H9 (cell line): ENCODE measurements around the gene ATE1. TPM values are rescaled to one million over a fixed set of nuclear protein-coding genes. Genes with fewer than 3 reads are reported as not detected.
A peak's percentile ranks its signal among the peaks of the same experiment; 100 is the strongest.

ENCODE experiments used
- DNase-seq: peaks from one replicate; pipeline ENCODE4 v3.0.0-alpha.2; 2017
- H2AFZ ChIP-seq: one replicate; pipeline ENCODE4 v1.6.1; 2013; ENCODE audit warnings: mild to moderate bottlenecking, low read length, control low read depth, moderate library complexity
- H2AK5ac ChIP-seq: 2 replicates; pipeline ENCODE4 v1.6.1; 2013; ENCODE audit warnings: low read length, control low read depth, mixed read lengths; ENCODE audit not compliant: insufficient read length
- H2BK120ac ChIP-seq: one replicate; pipeline ENCODE4 v1.6.1; 2013; ENCODE audit warnings: low read depth, mild to moderate bottlenecking, low read length, control low read depth, inconsistent platforms; ENCODE audit not compliant: poor library complexity, severe bottlenecking
- H2BK12ac ChIP-seq: 2 replicates; pipeline ENCODE4 v1.6.1; 2013; ENCODE audit warnings: low read length, control low read depth, mixed read lengths, low read depth; ENCODE audit not compliant: insufficient read length
- H2BK15ac ChIP-seq: 2 replicates; pipeline ENCODE4 v1.6.1; 2013; ENCODE audit warnings: low read depth, low read length, control low read depth
- H2BK20ac ChIP-seq: one replicate; pipeline ENCODE4 v1.6.1; 2013; ENCODE audit warnings: low read depth, mild to moderate bottlenecking, low read length, control low read depth, inconsistent platforms; ENCODE audit not compliant: poor library complexity, severe bottlenecking
- H2BK5ac ChIP-seq: 2 replicates; pipeline ENCODE4 v1.6.1; 2013; ENCODE audit warnings: low read length, control low read depth, mixed read lengths; ENCODE audit not compliant: insufficient read length
- H3K14ac ChIP-seq: 2 replicates; pipeline ENCODE4 v1.6.1; 2013; ENCODE audit warnings: low read length, control low read depth; ENCODE audit not compliant: insufficient read depth
- H3K18ac ChIP-seq: 2 replicates; pipeline ENCODE4 v1.6.1; 2013; ENCODE audit warnings: low read depth, mild to moderate bottlenecking, mixed read lengths, low read length, control low read depth; ENCODE audit not compliant: insufficient read length
- H3K23ac ChIP-seq: 2 replicates; pipeline ENCODE4 v1.6.1; 2013; ENCODE audit warnings: low read length, control low read depth, mixed read lengths, low read depth; ENCODE audit not compliant: insufficient read length
- H3K23me2 ChIP-seq: 2 replicates; pipeline ENCODE4 v1.6.1; 2013; ENCODE audit warnings: low read depth, mild to moderate bottlenecking, mixed read lengths, low read length, control low read depth; ENCODE audit not compliant: insufficient read length, poor library complexity, severe bottlenecking
- H3K27ac ChIP-seq: 2 replicates; pipeline ENCODE4 v1.5.1; 2013; ENCODE audit warnings: low read length, control low read depth, mixed read lengths, low read depth; ENCODE audit not compliant: insufficient read length
- H3K27me3 ChIP-seq: 2 replicates; pipeline ENCODE4 v1.6.1; 2013; ENCODE audit warnings: low read length, control low read depth, inconsistent platforms; ENCODE audit not compliant: insufficient read depth
- H3K4ac ChIP-seq: 2 replicates; pipeline ENCODE4 v1.6.1; 2013; ENCODE audit warnings: low read depth, mild to moderate bottlenecking, control low read depth, inconsistent platforms, low read length, moderate library complexity
- H3K4me1 ChIP-seq: 2 replicates; pipeline ENCODE4 v1.6.1; 2013; ENCODE audit warnings: low read length, control low read depth, inconsistent platforms; ENCODE audit not compliant: insufficient read depth
- H3K4me2 ChIP-seq: 2 replicates; pipeline ENCODE4 v1.6.1; 2013; ENCODE audit warnings: low read length, control low read depth, mixed read lengths; ENCODE audit not compliant: insufficient read length, insufficient read depth
- H3K56ac ChIP-seq: 2 replicates; pipeline ENCODE4 v1.6.1; 2013; ENCODE audit warnings: low read depth, mild to moderate bottlenecking, mixed read lengths, low read length, control low read depth; ENCODE audit not compliant: insufficient read length
- H3K79me1 ChIP-seq: 2 replicates; pipeline ENCODE4 v1.6.1; 2013; ENCODE audit warnings: low read depth, mild to moderate bottlenecking, moderate library complexity, low read length, control low read depth, inconsistent platforms; ENCODE audit not compliant: insufficient read depth, poor library complexity, severe bottlenecking
- H3K79me2 ChIP-seq: 2 replicates; pipeline ENCODE4 v1.6.1; 2013; ENCODE audit warnings: low read length, control low read depth, inconsistent platforms; ENCODE audit not compliant: insufficient read depth
- H3K9ac ChIP-seq: 2 replicates; pipeline ENCODE4 v1.6.1; 2013; ENCODE audit warnings: low read length, control low read depth, mixed read lengths; ENCODE audit not compliant: insufficient read length; ENCODE audit errors: extremely low read depth
- H3K9me3 ChIP-seq: one replicate; pipeline ENCODE4 v1.6.1; 2013; ENCODE audit warnings: low read depth, low read length, inconsistent platforms; ENCODE audit not compliant: control insufficient read depth
- H3T11ph ChIP-seq: one replicate; pipeline ENCODE4 v1.6.1; 2013; ENCODE audit warnings: mild to moderate bottlenecking, low read length, control low read depth, inconsistent platforms
- H4K20me1 ChIP-seq: one replicate; pipeline ENCODE4 v1.6.1; 2013; ENCODE audit not compliant: control insufficient read depth, insufficient read length, insufficient read depth
- H4K5ac ChIP-seq: 2 replicates; pipeline ENCODE4 v1.6.1; 2013; ENCODE audit warnings: low read depth, mild to moderate bottlenecking, mixed read lengths, low read length, control low read depth; ENCODE audit not compliant: insufficient read length
- H4K8ac ChIP-seq: replicated peaks from 2 replicates; pipeline ENCODE4 v1.6.1; 2013; ENCODE audit warnings: low read length, control low read depth, mixed read lengths, low read depth; ENCODE audit not compliant: insufficient read length
- H4K91ac ChIP-seq: 2 replicates; pipeline ENCODE4 v1.6.1; 2013; ENCODE audit warnings: low read depth, mild to moderate bottlenecking, moderate library complexity, mixed read lengths, low read length, control low read depth; ENCODE audit not compliant: insufficient read length
- H3K27ac Mint-ChIP-seq, 3 experiments: 2 replicates in 2 of 3; 3 replicates in 1 of 3; pipeline ENCODE4 v1.8.0; 2020 to 2021; ENCODE audit warnings: mixed read lengths in 3 of 3, mild to moderate bottlenecking in 1 of 3, moderate library complexity in 1 of 3
- H3K27me3 Mint-ChIP-seq: 2 replicates; pipeline ENCODE4 v1.8.0; 2021; ENCODE audit warnings: low read depth, mild to moderate bottlenecking, moderate library complexity, mixed read lengths
- H3K36me3 Mint-ChIP-seq, 3 experiments: 2 replicates in 2 of 3; 3 replicates in 1 of 3; pipeline ENCODE4 v1.8.0; 2020 to 2021; ENCODE audit warnings: low read depth in 3 of 3, mixed read lengths in 3 of 3; ENCODE audit not compliant: insufficient read depth in 1 of 3
- H3K4me1 Mint-ChIP-seq, 2 experiments: 2 replicates each; pipeline ENCODE4 v1.8.0; 2020; ENCODE audit warnings: mixed read lengths in 2 of 2
- H3K4me3 Mint-ChIP-seq, 2 experiments: 2 replicates in 1 of 2; 3 replicates in 1 of 2; pipeline ENCODE4 v1.8.0; 2020 to 2021; ENCODE audit warnings: mild to moderate bottlenecking in 2 of 2, mixed read lengths in 2 of 2, moderate library complexity in 1 of 2
- H3K9me3 Mint-ChIP-seq, 2 experiments: 2 replicates in 1 of 2; 3 replicates in 1 of 2; pipeline ENCODE4 v1.8.0; 2020; ENCODE audit warnings: mild to moderate bottlenecking in 2 of 2, mixed read lengths in 2 of 2, moderate library complexity in 1 of 2
- WGBS: extraction: QIAGEN DNeasy Blood & Tissue Kit; methylation state at CpG from one replicate; pipeline ENCODE4 v1.1.7; 2013; ENCODE audit warnings: missing lambda C conversion rate, low lambda C conversion rate, mixed read lengths; ENCODE audit not compliant: insufficient read length; ENCODE audit errors: extremely low coverage; 5-methylcytosine and 5-hydroxymethylcytosine counted together
- total RNA-seq: library from RNA; stranded (reverse); gene quantifications from 2 replicates; pipeline ENCODE4 v1.2.1, GENCODE V29; 2021
- TF ChIP-seq, protein P1 (sequence below): fragments of 200-600 bp; sonication (generic); conservative IDR thresholded peaks from 3 replicates; pipeline ENCODE4 v1.8.0; 2021; ENCODE audit warnings: antibody characterized with exemption, mild to moderate bottlenecking

The ATE1 gene
- total RNA-seq, 1 experiment from 2014 or later, result 29.0 TPM

DNA sequence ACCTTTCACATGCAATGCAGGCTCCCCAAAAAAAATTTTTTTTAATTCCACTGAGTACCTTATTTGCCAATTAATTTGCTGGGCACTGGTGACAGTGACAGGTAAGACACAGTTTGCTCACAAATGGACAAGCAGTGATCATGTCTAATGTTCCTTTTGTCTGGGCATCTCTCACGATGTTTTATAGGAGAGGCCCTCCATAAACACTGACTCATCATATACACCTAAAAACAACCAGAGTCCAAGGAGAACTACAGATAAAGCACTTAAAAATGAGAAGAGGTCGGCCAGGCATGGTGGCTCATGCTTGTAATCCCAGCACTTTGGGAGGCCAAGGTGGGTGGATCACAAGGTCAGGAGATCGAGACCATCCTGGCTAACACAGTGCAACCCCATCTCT is 105.1 kb downstream of the ATE1 start:
- Histone ChIP-seq H3K18ac (no peak overlapping the region), H3T11ph (no peak overlapping the region), H4K20me1 (no peaks in the 10 kb centered on the region), H3K4ac (no peak overlapping the region), H2AFZ (no peak overlapping the region), H2BK5ac (no peak overlapping the region), H2AK5ac (no peak overlapping the region), H3K56ac (no peak overlapping the region), H4K8ac (no peak overlapping the region), H2BK15ac (no peak overlapping the region), H3K4me1 (no peaks in the 10 kb centered on the region), H3K79me2 (no peaks in the 10 kb centered on the region), H4K91ac (no peak overlapping the region), H3K23ac (no peak overlapping the region), H3K23me2 (no peaks in the 10 kb centered on the region), H3K4me2 (no peak overlapping the region), H2BK120ac (no peak overlapping the region), H3K9me3 (no peaks in the 10 kb centered on the region), H2BK20ac (no peak overlapping the region), H3K9ac (no peak overlapping the region), H3K79me1 (no peaks in the 10 kb centered on the region), H2BK12ac (no peak overlapping the region), H3K14ac (no peak overlapping the region), H4K5ac (no peak overlapping the region), H3K27ac (no peak overlapping the region), H3K27me3 (no peaks in the 10 kb centered on the region)
- TF ChIP-seq, protein P1, sequence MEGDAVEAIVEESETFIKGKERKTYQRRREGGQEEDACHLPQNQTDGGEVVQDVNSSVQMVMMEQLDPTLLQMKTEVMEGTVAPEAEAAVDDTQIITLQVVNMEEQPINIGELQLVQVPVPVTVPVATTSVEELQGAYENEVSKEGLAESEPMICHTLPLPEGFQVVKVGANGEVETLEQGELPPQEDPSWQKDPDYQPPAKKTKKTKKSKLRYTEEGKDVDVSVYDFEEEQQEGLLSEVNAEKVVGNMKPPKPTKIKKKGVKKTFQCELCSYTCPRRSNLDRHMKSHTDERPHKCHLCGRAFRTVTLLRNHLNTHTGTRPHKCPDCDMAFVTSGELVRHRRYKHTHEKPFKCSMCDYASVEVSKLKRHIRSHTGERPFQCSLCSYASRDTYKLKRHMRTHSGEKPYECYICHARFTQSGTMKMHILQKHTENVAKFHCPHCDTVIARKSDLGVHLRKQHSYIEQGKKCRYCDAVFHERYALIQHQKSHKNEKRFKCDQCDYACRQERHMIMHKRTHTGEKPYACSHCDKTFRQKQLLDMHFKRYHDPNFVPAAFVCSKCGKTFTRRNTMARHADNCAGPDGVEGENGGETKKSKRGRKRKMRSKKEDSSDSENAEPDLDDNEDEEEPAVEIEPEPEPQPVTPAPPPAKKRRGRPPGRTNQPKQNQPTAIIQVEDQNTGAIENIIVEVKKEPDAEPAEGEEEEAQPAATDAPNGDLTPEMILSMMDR, result no peak
- Mint-ChIP-seq H3K9me3 (no peaks in the 10 kb centered on the region), H3K4me1 (0 out of 4 replicates have a peak, but pooled peaks cover 0 to 2% of the 10 kb centered on the region in 2 experiments), H3K27me3 (no peaks in the 10 kb centered on the region), H3K27ac (0 out of 7 replicates have a peak overlapping the region, but pooled peaks of 1 of the 3 experiments have one; percentile 6), H3K4me3 (no peak overlapping the region), H3K36me3 (peaks cover 2 to 12% (median 10%) of the 10 kb centered on the region in 3 experiments; a peak in 4 of 7 replicates)
- no CpG with 5 or more reads among the region's 3 CpGs for WGBS
- DNase-seq, result no peak
